ENCODE data around the gene LAGE3. TPM values are rescaled to one million over a fixed set of nuclear protein-coding genes. Genes with fewer than 3 reads are reported as not detected.

LAGE3 gene
- total and polyA plus RNA-seq, 2 of the 13 experiments (the other 11 are each of a cell fraction or from before 2014, with no cell fraction given), result 7.6 to 12.7 TPM

GRCh38 chrX:154517101-154517781 is 38.2 kb upstream of the LAGE3 start (continued):
- TF ChIP-seq, protein P1, sequence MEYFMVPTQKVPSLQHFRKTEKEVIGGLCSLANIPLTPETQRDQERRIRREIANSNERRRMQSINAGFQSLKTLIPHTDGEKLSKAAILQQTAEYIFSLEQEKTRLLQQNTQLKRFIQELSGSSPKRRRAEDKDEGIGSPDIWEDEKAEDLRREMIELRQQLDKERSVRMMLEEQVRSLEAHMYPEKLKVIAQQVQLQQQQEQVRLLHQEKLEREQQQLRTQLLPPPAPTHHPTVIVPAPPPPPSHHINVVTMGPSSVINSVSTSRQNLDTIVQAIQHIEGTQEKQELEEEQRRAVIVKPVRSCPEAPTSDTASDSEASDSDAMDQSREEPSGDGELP (IDR thresholded peaks at IDR 0.05; ENCODE audit: borderline replicate concordance, low read depth), result peak; percentile 95
- TF ChIP-seq TAF15 (IDR thresholded peaks at IDR 0.05; ENCODE audit: low read depth, low read length, poor library complexity, severe bottlenecking), result no peak
- TF ChIP-seq GABPB1 (CRISPR knock-in tag; IDR thresholded peaks at IDR 0.05), result peak; percentile 22; the same call in 1 of the 2 replicates
- no peak for TF ChIP-seq ZFP82 (CRISPR knock-in tag; IDR thresholded peaks at IDR 0.05; ENCODE audit: borderline replicate concordance)
- no peak for TF ChIP-seq ZNF724P (CRISPR knock-in tag; IDR thresholded peaks at IDR 0.05; ENCODE audit: borderline replicate concordance)
- TF ChIP-seq KLF15 (CRISPR knock-in tag; IDR thresholded peaks at IDR 0.05; ENCODE audit: borderline replicate concordance), result no peak
- no peak for TF ChIP-seq CEBPZ (IDR thresholded peaks at IDR 0.05; ENCODE audit: low read length)
- TF ChIP-seq MAFG (CRISPR knock-in tag; IDR thresholded peaks at IDR 0.05), result no peak
- TF ChIP-seq, protein P2, sequence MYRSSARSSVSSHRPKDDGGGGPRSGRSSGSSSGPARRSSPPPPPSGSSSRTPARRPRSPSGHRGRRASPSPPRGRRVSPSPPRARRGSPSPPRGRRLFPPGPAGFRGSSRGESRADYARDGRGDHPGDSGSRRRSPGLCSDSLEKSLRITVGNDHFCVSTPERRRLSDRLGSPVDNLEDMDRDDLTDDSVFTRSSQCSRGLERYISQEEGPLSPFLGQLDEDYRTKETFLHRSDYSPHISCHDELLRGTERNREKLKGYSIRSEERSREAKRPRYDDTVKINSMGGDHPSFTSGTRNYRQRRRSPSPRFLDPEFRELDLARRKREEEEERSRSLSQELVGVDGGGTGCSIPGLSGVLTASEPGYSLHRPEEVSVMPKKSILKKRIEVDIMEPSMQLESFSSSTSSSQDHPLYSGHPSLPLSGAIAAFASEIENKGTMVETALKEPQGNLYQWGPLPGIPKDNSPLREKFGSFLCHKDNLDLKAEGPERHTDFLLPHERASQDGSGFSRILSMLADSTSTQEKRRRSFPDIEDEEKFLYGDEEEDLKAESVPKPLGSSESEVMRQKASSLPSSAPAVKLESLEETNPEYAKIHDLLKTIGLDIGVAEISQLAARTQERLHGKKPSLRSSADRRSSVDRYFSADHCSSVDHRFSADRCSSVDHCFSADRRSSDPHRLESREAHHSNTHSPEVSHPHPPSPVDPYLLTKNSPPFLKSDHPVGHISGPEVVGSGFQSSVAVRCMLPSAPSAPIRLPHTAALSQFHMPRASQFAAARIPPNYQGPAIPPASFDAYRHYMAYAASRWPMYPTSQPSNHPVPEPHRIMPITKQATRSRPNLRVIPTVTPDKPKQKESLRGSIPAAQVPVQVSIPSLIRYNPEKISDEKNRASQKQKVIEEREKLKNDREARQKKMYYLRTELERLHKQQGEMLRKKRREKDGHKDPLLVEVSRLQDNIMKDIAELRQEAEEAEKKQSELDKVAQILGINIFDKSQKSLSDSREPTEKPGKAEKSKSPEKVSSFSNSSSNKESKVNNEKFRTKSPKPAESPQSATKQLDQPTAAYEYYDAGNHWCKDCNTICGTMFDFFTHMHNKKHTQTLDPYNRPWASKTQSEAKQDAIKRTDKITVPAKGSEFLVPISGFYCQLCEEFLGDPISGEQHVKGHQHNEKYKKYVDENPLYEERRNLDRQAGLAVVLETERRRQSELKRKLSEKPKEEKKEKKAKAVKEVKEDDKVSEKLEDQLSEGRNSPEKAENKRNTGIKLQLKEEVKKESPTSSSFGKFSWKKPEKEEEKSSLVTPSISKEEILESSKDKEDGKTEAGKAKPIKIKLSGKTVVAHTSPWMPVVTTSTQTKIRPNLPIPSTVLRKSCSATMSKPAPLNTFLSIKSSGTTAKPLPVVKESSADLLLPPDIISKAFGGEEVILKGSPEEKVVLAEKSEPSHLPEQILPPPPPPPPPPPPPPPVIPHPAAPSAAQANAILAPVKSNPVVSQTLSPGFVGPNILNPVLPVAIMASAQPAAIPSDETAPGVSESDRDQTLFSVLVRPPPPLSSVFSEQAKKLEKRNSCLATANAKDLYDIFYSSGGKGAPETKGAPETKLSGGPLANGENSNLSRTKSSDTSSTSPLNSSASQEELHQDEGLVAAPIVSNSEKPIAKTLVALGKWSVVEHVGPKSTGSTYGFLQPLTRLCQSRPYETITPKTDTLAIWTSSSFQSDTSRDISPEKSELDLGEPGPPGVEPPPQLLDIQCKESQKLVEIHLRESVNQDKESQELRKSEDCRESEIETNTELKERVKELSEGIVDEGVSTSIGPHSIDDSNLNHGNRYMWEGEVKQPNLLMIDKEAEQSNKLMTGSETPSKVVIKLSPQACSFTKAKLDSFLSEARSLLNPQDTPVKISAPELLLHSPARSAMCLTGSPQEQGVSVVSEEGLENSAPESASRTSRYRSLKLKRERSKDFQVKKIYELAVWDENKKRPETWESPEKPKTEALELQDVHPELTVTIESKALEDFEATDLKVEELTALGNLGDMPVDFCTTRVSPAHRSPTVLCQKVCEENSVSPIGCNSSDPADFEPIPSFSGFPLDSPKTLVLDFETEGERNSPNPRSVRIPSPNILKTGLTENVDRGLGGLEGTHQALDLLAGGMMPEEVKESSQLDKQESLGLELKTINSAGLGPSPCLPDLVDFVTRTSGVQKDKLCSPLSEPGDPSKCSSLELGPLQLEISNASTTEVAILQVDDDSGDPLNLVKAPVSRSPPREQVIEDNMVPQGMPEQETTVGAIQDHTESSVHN (CRISPR knock-in tag; IDR thresholded peaks at IDR 0.05), result no peak
- TF ChIP-seq SOX5 (CRISPR knock-in tag; IDR thresholded peaks at IDR 0.05; ENCODE audit: borderline replicate concordance), result no peak
- no peak for TF ChIP-seq ZXDC (CRISPR knock-in tag; IDR thresholded peaks at IDR 0.05)
- no peak for TF ChIP-seq HDAC6 (IDR thresholded peaks at IDR 0.05; ENCODE audit: low read depth, low read length)
- TF ChIP-seq CC2D1A (CRISPR knock-in tag; IDR thresholded peaks at IDR 0.05), result no peak
- TF ChIP-seq ZNF619 (CRISPR knock-in tag; IDR thresholded peaks at IDR 0.05), result no peak
